ENCODE measurements around the gene KCNQ4. TPM values are rescaled to one million over a fixed set of nuclear protein-coding genes. Genes with fewer than 3 reads are reported as not detected.

KCNQ4 gene
- total RNA-seq, 3 donors from 2014 or later: 0.32 to 1.3 (median 1.3) TPM

DNA sequence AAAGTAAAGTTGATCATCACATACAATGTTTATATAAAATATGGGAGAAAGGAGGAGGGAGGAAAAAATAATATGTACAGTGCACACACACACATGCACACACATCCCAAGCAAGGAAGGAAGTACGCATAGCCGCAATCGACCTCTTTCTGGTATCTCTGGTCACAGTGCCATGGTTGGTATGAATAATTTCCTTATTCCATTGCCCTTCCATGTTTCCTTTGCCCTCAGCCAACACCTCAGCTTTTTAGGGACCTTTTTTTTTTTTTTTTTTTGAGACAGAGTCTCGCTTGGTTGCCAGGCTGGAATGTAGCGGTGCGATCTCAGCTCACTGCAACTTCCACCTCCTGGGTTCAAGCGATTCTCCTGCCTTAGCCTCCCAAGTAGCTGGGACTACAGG is 58.0 kb downstream of the KCNQ4 start:
- no peaks in the 10 kb centered on the region for H3K27me3 ChIP-seq

DNA sequence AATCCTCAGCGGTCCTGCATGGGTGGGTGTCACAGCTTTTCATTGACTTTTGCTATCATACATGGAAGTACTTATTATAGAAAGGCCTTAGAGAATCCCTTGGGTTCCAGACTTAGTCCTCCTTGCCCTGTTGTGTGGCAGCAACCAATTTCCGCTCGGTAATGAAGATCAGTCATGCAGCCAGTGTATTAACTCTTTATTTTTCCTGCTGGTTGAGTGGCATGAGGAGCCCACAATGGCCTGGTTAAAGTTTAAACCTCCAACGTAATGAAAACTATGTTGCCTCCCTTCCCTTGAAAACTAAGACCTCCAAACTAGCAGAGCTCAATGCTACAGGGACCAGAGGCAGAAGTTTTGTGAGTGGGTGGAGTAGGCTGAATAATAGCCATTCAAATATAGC is 58.6 kb downstream of the KCNQ4 start:
- Histone ChIP-seq H3K27me3 (no peaks in the 10 kb centered on the region), H3K4me1 (no peaks in the 10 kb centered on the region), H3K27ac (no peak overlapping the region), H3K9me3 (no peaks in the 10 kb centered on the region), H3K36me3 (no peaks in the 10 kb centered on the region), H3K4me3 (no peak overlapping the region)
- TF ChIP-seq POLR2AphosphoS5 (IDR thresholded peaks at IDR 0.05): no peak
- no peak for TF ChIP-seq CTCF (IDR thresholded peaks at IDR 0.05)
- TF ChIP-seq POLR2A (IDR thresholded peaks at IDR 0.05): no peak
- no peak for DNase-seq (ENCODE audit: low spot score in 2 of 2)
- intact Hi-C loops (cut with DNase I; ENCODE audit: low total_unique reads): no loop called here

More for the DNA sequence above, 58.0 kb downstream of the KCNQ4 start:
- TF ChIP-seq POLR2A (IDR thresholded peaks at IDR 0.05) (no peak), CTCF (IDR thresholded peaks at IDR 0.05) (no peak), POLR2AphosphoS5 (IDR thresholded peaks at IDR 0.05) (no peak)
- Histone ChIP-seq H3K27ac (no peak overlapping the region), H3K4me3 (no peak overlapping the region), H3K4me1 (no peaks in the 10 kb centered on the region), H3K9me3 (no peaks in the 10 kb centered on the region), H3K36me3 (no peaks in the 10 kb centered on the region)
- intact Hi-C loops (cut with DNase I; ENCODE audit: low total_unique reads): no loop called here
- DNase-seq (ENCODE audit: low spot score in 2 of 2): no peak

GRCh38 chr1:40842691-40843090 is 59.1 kb downstream of the KCNQ4 start:
- no peak for TF ChIP-seq POLR2AphosphoS5 (IDR thresholded peaks at IDR 0.05)
- no peak for TF ChIP-seq CTCF (IDR thresholded peaks at IDR 0.05)
- no peak overlapping the region for H3K27ac ChIP-seq
- H3K36me3 ChIP-seq: no peaks in the 10 kb centered on the region
- intact Hi-C loops (cut with DNase I; ENCODE audit: low total_unique reads): no loop called here
- H3K4me1 ChIP-seq: no peaks in the 10 kb centered on the region
- H3K27me3 ChIP-seq: no peaks in the 10 kb centered on the region
- H3K9me3 ChIP-seq: no peaks in the 10 kb centered on the region
- H3K4me3 ChIP-seq: no peak overlapping the region
- DNase-seq (ENCODE audit: low spot score in 2 of 2): no peak

GRCh38 chr1:40844079-40844478 is 60.5 kb downstream of the KCNQ4 start:
- intact Hi-C loops (cut with DNase I; ENCODE audit: low total_unique reads): no loop called here
- H3K9me3 ChIP-seq: no peaks in the 10 kb centered on the region
- no peak overlapping the region for H3K4me3 ChIP-seq
- H3K36me3 ChIP-seq: no peaks in the 10 kb centered on the region
- H3K27ac ChIP-seq: no peak overlapping the region
- no peaks in the 10 kb centered on the region for H3K27me3 ChIP-seq
- TF ChIP-seq POLR2AphosphoS5 (IDR thresholded peaks at IDR 0.05) (no peak), CTCF (IDR thresholded peaks at IDR 0.05) (no peak), POLR2A (IDR thresholded peaks at IDR 0.05) (no peak)
- H3K4me1 ChIP-seq: no peaks in the 10 kb centered on the region
- no peak for DNase-seq (ENCODE audit: low spot score in 2 of 2)

DNA sequence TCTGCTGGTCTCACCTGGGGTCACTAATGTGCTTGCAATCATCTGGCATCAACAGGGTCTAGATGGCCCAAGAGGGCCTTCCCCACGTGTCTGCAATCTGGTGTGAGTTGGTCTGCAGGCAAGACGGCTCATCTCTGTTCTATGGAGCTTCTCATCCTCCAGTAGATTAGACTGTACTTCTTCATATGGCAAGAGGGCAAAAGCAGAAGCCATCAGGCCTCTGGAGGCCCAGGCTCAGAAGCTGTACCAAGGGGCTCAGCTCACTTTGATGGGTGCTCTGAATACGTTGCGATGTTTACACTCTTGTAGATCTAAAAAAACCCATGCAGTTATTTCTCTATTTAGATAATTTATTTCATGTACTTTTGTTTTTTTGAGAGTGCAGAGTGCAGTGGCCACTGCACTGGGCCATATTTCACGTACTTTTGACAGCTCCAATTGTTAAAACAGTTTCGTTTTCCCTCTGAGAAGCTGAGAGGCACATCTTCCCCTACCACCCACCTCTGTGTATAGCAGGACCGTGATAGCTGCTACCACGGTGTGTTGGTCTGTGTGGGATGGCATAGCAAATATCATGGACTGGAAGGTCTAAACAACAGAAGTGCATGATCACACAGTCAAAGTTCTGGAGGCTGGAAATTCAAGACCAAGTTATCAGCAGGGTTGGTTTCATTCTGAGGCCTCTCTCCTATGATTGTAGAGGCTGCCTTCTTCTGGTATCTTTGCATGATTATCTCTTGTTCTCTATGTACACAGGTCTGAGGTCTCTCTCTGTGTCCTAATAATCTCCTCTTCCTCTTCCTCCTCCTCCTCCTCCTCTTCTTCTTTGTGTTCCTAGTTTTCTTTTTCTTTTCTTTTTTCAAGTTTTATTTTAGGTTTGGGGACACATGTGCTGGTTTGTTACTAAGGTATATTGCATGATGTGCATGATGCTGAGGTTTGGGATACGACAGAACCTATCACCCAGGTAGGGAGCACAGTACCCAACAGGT is 61.6 kb downstream of the KCNQ4 start:
- no peaks in the 10 kb centered on the region for H3K36me3 ChIP-seq
- no peak overlapping the region for H3K4me3 ChIP-seq
- intact Hi-C loops (cut with DNase I; ENCODE audit: low total_unique reads): no loop called here
- TF ChIP-seq POLR2AphosphoS5 (IDR thresholded peaks at IDR 0.05) (no peak), CTCF (IDR thresholded peaks at IDR 0.05) (no peak), POLR2A (IDR thresholded peaks at IDR 0.05) (no peak)
- DNase-seq (ENCODE audit: low spot score in 2 of 2): no peak
- no peaks in the 10 kb centered on the region for H3K27me3 ChIP-seq
- H3K4me1 ChIP-seq: no peaks in the 10 kb centered on the region
- no peak overlapping the region for H3K27ac ChIP-seq
- no peaks in the 10 kb centered on the region for H3K9me3 ChIP-seq

Data from breast epithelium (tissue), 4 donors.